Stimulated activated CD8-positive, alpha-beta memory T cell treated with anti-CD3 and anti-CD28 coated beads, Interleukin-7, amount 100 ng/mL, for 24 hours (primary cell): ENCODE measurements around the gene ITGAE.
"Not testable (repeated sequence)": the region's sequence is repeated elsewhere in the genome, so short reads cannot be mapped to it uniquely, and the experiment has no call there.

Experiments used
- DNase-seq: peaks from one replicate; pipeline ENCODE4 v3.0.0-alpha.2; 2020; ENCODE audit warnings: low read depth

Gene ITGAE

GRCh38 chr17:3795390-3796102 lies 5.4 kb downstream of the ITGAE start:
- no peak for DNase-seq

GRCh38 chr17:3794557-3795389 lies 6.2 kb downstream of the ITGAE start:
- no peak for DNase-seq

GRCh38 chr17:3794152-3794551 lies 6.8 kb downstream of the ITGAE start:
- not testable (repeated sequence) for DNase-seq

- DNase-seq = not testable (repeated sequence)
Measured at GRCh38 chr17:3793258-3793657, 7.7 kb downstream of the ITGAE start.

GRCh38 chr17:3792481-3792880 lies 8.5 kb downstream of the ITGAE start:
- no peak for DNase-seq

- DNase-seq = no peak
Measured at GRCh38 chr17:3788200-3788599, 12.8 kb downstream of the ITGAE start.

GRCh38 chr17:3785323-3785722 lies 15.7 kb downstream of the ITGAE start:
- not testable (repeated sequence) for DNase-seq

GRCh38 chr17:3782751-3783150 lies 18.2 kb downstream of the ITGAE start:
- no peak for DNase-seq

GRCh38 chr17:3780986-3781385 lies 20.0 kb downstream of the ITGAE start:
- no peak for DNase-seq

GRCh38 chr17:3777366-3778120 lies 23.4 kb downstream of the ITGAE start:
- no peak for DNase-seq

- no peak for DNase-seq
Measured at GRCh38 chr17:3773966-3774365, 27.0 kb downstream of the ITGAE start.

- no peak for DNase-seq
Measured at GRCh38 chr17:3773511-3773910, 27.5 kb downstream of the ITGAE start.

GRCh38 chr17:3772764-3773163 lies 28.2 kb downstream of the ITGAE start:
- no peak for DNase-seq

GRCh38 chr17:3771140-3771539 lies 29.8 kb downstream of the ITGAE start:
- no peak for DNase-seq

- no peak for DNase-seq
Measured at GRCh38 chr17:3770466-3770865, 30.5 kb downstream of the ITGAE start.

GRCh38 chr17:3768769-3769168 lies 32.2 kb downstream of the ITGAE start:
- DNase-seq = no peak

GRCh38 chr17:3768341-3768740 lies 32.6 kb downstream of the ITGAE start:
- DNase-seq = no peak

GRCh38 chr17:3766779-3767178 lies 34.2 kb downstream of the ITGAE start:
- no peak for DNase-seq

- DNase-seq = no peak
Measured at GRCh38 chr17:3765981-3766380, 35.0 kb downstream of the ITGAE start.

GRCh38 chr17:3763777-3764170 lies 37.2 kb downstream of the ITGAE start:
- DNase-seq = no peak

- no peak for DNase-seq
Measured at GRCh38 chr17:3762922-3763776, 37.8 kb downstream of the ITGAE start.

GRCh38 chr17:3761918-3762380 lies 39.0 kb downstream of the ITGAE start:
- no peak for DNase-seq
